Measurements from ENCODE around the gene STT3A. TPM values are rescaled to one million over a fixed set of nuclear protein-coding genes. Genes with fewer than 3 reads are reported as not detected.
"Not testable (repeated sequence)": the region's sequence is repeated elsewhere in the genome, so short reads cannot be mapped to it uniquely, and the experiment has no call there.

STT3A gene
- total RNA-seq, 1 experiment from 2014 or later, result 229 TPM

GRCh38 chr11:125572916-125573315 is 19.7 kb upstream of the STT3A start:
- H3K9me3 ChIP-seq (ENCODE audit: control insufficient read depth, insufficient read depth, low read depth, low read length), result no peaks in the 10 kb centered on the region
- DNase-seq (ENCODE audit: low read depth, low spot score), result no peak
- H3K4me1 ChIP-seq (ENCODE audit: control insufficient read depth, insufficient read depth, low read length), result peaks cover 12% of the 10 kb centered on the region
- TF ChIP-seq TCF7L2 (IDR thresholded peaks at IDR 0.05; ENCODE audit: low read depth, low read length) (no peak), SIN3A (IDR thresholded peaks at IDR 0.05; ENCODE audit: borderline replicate concordance, insufficient read depth, low read depth, low read length) (no peak), POLR2AphosphoS5 (IDR thresholded peaks at IDR 0.05; ENCODE audit: low read depth, low read length) (no peak), REST (IDR thresholded peaks at IDR 0.05; ENCODE audit: insufficient read depth in 1 of 2, low read depth in 2 of 2, low read length in 1 of 2) (no peak)
- TF ChIP-seq, protein P1, sequence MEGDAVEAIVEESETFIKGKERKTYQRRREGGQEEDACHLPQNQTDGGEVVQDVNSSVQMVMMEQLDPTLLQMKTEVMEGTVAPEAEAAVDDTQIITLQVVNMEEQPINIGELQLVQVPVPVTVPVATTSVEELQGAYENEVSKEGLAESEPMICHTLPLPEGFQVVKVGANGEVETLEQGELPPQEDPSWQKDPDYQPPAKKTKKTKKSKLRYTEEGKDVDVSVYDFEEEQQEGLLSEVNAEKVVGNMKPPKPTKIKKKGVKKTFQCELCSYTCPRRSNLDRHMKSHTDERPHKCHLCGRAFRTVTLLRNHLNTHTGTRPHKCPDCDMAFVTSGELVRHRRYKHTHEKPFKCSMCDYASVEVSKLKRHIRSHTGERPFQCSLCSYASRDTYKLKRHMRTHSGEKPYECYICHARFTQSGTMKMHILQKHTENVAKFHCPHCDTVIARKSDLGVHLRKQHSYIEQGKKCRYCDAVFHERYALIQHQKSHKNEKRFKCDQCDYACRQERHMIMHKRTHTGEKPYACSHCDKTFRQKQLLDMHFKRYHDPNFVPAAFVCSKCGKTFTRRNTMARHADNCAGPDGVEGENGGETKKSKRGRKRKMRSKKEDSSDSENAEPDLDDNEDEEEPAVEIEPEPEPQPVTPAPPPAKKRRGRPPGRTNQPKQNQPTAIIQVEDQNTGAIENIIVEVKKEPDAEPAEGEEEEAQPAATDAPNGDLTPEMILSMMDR (IDR thresholded peaks at IDR 0.05), result no peak
- ATAC-seq, result no peak
- POLR2A ChIA-PET, result no interaction called here
- CTCF ChIA-PET, result no interaction called here
- no peak overlapping the region for H3K4me3 ChIP-seq (ENCODE audit: low read depth in 2 of 2, low read length in 2 of 2)
- intact Hi-C loops (cut with micrococcal nuclease; ENCODE audit: unreplicated experiment) (no loop called here), in situ Hi-C loops (cut with HindIII; ENCODE audit: low pct_unique_long_range_greater_than_20kb, low sequenced_read_pairs) (no loop called here)
- BruUV-seq (replicated peaks), result no TSS peak
- H3K27ac ChIP-seq (ENCODE audit: low read length), result no peak overlapping the region
- no peaks in the 10 kb centered on the region for H3K27me3 ChIP-seq (ENCODE audit: control insufficient read depth, insufficient read depth, low read length)
- peaks cover 34% of the 10 kb centered on the region for H3K36me3 ChIP-seq (ENCODE audit: control insufficient read depth, insufficient read depth, low read length)

DNA sequence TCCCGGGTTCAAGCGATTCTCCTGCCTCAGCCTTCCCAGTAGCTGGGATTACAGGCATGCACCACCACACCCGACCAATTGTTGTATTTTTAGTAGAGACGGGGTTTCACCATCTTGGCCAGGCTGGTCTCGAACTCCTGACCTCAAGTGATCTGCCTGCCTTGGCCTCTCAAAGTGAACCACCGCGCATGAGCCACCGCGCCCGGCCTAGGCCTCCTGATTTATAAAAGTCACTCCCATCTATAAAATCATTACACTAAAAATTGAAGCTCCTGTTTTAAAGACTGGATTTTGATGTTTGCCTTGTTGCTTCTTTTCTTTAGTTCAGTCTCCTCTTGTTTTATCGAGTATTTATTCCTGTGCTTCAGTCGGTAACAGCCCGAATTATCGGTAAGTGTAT is 15.5 kb upstream of the STT3A start:
- POLR2A ChIA-PET; ATAC-seq; H3K4me3 ChIP-seq (ENCODE audit: low read depth in 2 of 2, low read length in 2 of 2); H3K4me1 ChIP-seq (ENCODE audit: control insufficient read depth, insufficient read depth, low read length); intact Hi-C loops (cut with micrococcal nuclease; ENCODE audit: unreplicated experiment); CTCF ChIA-PET; H3K27me3 ChIP-seq (ENCODE audit: control insufficient read depth, insufficient read depth, low read length); DNase-seq (ENCODE audit: low read depth, low spot score); H3K27ac ChIP-seq (ENCODE audit: low read length); H3K9me3 ChIP-seq (ENCODE audit: control insufficient read depth, insufficient read depth, low read depth, low read length); BruUV-seq (replicated peaks); in situ Hi-C loops (cut with HindIII; ENCODE audit: low pct_unique_long_range_greater_than_20kb, low sequenced_read_pairs): not testable (repeated sequence)
- peaks cover 37% of the 10 kb centered on the region for H3K36me3 ChIP-seq (ENCODE audit: control insufficient read depth, insufficient read depth, low read length)

DNA sequence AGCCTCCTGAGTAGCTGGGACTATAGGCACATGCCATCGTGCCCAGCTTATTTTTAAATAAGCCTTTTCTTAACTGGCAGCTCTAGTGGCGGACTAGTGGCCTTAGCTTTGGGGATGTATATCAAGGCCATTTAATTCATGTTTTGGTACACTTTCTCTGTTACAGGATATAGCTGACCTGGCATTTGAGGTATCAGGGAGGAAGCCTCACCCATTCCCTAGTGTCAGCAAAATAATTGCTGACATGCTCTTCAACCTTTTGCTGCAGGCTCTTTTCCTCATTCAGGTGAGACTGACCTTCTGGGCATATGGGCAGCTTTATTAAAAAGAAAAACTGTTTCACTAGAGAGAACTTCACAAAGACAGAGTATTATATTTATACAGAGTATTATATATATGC is 13.9 kb upstream of the STT3A start:
- in situ Hi-C loops (cut with HindIII; ENCODE audit: low pct_unique_long_range_greater_than_20kb, low sequenced_read_pairs), result no loop called here
- H3K27me3 ChIP-seq (ENCODE audit: control insufficient read depth, insufficient read depth, low read length), result no peaks in the 10 kb centered on the region
- no peaks in the 10 kb centered on the region for H3K4me1 ChIP-seq (ENCODE audit: control insufficient read depth, insufficient read depth, low read length)
- TF ChIP-seq SIN3A (IDR thresholded peaks at IDR 0.05; ENCODE audit: borderline replicate concordance, insufficient read depth, low read depth, low read length) (no peak), POLR2AphosphoS5 (IDR thresholded peaks at IDR 0.05; ENCODE audit: low read depth, low read length) (no peak), TCF7L2 (IDR thresholded peaks at IDR 0.05; ENCODE audit: low read depth, low read length) (no peak), REST (IDR thresholded peaks at IDR 0.05; ENCODE audit: insufficient read depth in 1 of 2, low read depth in 2 of 2, low read length in 1 of 2) (no peak)
- TF ChIP-seq, protein P1 (IDR thresholded peaks at IDR 0.05), result no peak
- intact Hi-C loops (cut with micrococcal nuclease; ENCODE audit: unreplicated experiment), result no loop called here
- ChIA-PET CTCF (interaction anchor here (0.7 kb wide), 1 partner anchor 26 kb away, joined by 3 read pairs; no protein-coding TSS in a partner anchor), POLR2A (no interaction called here)
- H3K4me3 ChIP-seq (ENCODE audit: low read depth in 2 of 2, low read length in 2 of 2), result no peak overlapping the region
- BruUV-seq (replicated peaks), result no TSS peak
- H3K9me3 ChIP-seq (ENCODE audit: control insufficient read depth, insufficient read depth, low read depth, low read length), result no peaks in the 10 kb centered on the region
- DNase-seq (ENCODE audit: low read depth, low spot score) (no peak), ATAC-seq (no peak)
- peaks cover 42% of the 10 kb centered on the region for H3K36me3 ChIP-seq (ENCODE audit: control insufficient read depth, insufficient read depth, low read length)
- no peak overlapping the region for H3K27ac ChIP-seq (ENCODE audit: low read length)
